Measurements from ENCODE around the gene B4GALNT3.

The B4GALNT3 gene

DNA sequence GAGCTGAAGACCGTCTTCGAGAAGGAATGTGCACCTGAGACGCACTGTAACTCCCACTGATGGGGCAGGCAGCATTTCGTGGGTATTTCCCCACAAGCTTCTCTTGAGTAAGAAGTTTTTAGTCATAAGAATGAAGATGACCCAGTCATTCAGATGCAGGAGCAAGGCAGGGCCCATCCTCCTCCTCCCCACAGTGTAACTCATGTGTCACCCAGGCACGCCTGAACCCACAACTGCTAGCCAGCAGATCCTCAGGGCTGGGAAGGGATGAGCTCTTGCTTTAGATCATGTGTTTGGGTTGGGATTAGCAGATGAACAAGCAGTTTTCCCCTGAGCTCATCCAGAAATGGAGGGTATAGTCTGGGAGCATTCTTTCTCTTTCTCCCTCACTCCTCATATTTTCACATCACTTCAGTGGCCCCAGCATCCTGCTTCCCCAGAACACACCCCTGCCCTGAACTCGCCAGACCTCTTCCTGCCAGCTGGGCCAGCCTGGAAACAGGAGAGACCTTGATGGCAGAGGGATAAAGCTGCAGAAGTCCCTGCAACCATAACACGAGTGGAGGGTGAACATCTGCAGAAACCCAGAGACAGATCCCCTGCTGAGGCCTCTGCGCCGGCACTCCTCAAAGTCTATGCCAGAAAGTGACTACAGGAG is 73.3 kb downstream of the B4GALNT3 start:
- Mint-ChIP-seq H3K36me3 (peaks cover 5% of the 10 kb centered on the region), H3K27ac (no peak overlapping the region), H3K4me1 (no peaks in the 10 kb centered on the region), H3K27me3 (peaks cover 13% of the 10 kb centered on the region), H3K9me3 (peaks cover 9% of the 10 kb centered on the region), H3K4me3 (no peak overlapping the region)
- ATAC-seq, result no peak

DNA sequence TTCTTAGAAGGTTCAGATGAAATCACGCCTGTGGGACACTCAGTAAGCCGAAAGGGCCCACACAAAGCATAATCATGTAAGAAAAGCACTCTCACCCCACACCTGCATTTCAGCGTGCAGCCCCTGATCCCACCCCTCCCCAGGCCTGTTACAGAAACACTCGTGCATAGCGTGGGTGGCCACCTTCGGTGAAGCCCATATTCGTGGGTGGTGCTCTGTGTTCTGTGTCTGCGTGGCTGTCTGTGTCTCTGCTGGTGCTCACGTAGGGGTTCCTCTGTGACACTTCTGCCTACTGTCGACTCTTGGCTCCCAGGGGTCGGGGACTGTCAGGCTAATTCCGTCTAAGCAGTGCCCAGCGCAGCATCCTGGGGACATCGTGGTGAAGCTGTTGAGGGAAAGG is 74.0 kb downstream of the B4GALNT3 start:
- H3K36me3 Mint-ChIP-seq, result peaks cover 5% of the 10 kb centered on the region
- no peaks in the 10 kb centered on the region for H3K4me1 Mint-ChIP-seq
- ATAC-seq, result no peak
- peaks cover 11% of the 10 kb centered on the region for H3K27me3 Mint-ChIP-seq
- peaks cover 9% of the 10 kb centered on the region for H3K9me3 Mint-ChIP-seq
- no peak overlapping the region for H3K27ac Mint-ChIP-seq
- no peak overlapping the region for H3K4me3 Mint-ChIP-seq

DNA sequence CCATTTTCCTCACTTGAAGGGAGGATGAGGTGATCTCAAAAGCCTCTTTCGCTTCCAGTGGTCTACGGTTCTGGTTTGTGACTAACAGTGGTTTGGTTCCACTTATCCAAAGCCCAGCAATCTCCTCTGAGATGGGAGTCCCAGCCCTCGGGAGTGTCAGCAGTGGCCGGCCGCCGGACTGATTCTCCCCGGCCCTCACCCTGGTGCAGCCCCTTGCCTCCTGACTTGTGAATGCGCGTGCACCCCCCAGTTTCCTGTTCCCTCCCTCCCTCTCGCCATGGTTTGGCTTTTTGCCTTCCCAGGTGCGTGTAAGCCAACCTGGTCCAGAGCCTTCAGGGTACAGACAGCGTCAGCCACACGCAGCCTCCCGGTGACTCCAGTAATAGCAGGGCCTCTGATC is 74.5 kb downstream of the B4GALNT3 start:
- H3K27ac Mint-ChIP-seq, result no peak overlapping the region
- H3K4me3 Mint-ChIP-seq, result no peak overlapping the region
- H3K4me1 Mint-ChIP-seq, result no peaks in the 10 kb centered on the region
- peaks cover 5% of the 10 kb centered on the region for H3K36me3 Mint-ChIP-seq
- ATAC-seq, result no peak
- H3K9me3 Mint-ChIP-seq, result peaks cover 9% of the 10 kb centered on the region
- peaks cover 16% of the 10 kb centered on the region for H3K27me3 Mint-ChIP-seq

DNA sequence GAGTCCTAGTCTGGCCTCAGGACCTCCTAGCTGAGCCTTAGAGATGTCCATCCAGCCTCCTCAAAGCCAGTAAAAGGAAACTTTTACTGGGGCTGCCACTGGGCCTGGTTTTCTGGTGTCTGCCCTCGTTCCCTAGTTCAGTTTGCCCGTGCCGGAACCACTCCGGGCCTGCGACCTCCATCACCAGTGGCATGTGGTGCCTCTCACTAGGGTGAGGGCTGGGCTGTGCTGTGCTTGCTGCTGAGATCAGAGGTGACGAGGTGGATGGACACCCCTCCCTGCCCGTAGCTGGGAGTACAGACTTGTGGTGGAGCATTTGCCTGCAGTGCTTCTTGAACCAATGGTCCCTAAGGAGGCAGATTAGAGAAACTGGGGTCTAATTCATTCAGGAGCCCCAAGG is 75.7 kb downstream of the B4GALNT3 start:
- H3K4me3 Mint-ChIP-seq, result no peak overlapping the region
- peaks cover 5% of the 10 kb centered on the region for H3K36me3 Mint-ChIP-seq
- H3K27ac Mint-ChIP-seq, result no peak overlapping the region
- no peaks in the 10 kb centered on the region for H3K4me1 Mint-ChIP-seq
- peaks cover 20% of the 10 kb centered on the region for H3K27me3 Mint-ChIP-seq
- H3K9me3 Mint-ChIP-seq, result peaks cover 9% of the 10 kb centered on the region
- ATAC-seq, result no peak

DNA sequence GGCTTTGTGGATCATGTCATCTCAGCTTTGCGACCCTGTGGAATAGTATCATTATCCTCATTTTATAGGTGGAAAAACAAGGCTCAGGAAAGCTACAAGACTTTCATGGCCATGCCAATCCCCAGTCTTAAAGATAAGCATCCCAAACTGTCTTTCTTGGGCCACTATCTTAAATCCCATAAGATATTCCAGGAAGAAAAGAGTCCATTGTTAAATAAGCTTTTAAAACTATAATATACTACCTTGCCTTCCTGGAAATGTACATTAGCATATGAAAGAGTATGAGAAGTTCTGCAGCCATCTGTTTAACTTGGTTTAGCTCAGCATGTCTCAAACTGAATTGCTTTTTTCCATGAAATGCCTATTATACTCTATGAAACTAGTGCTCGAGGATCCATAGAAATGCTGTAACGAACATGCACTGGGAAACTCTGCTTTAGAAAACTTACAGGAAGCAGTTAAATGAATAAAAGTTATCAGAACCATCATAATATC is 77.1 kb downstream of the B4GALNT3 start:
- H3K27me3 Mint-ChIP-seq, result peaks cover 22% of the 10 kb centered on the region
- H3K4me3 Mint-ChIP-seq, result no peak overlapping the region
- no peaks in the 10 kb centered on the region for H3K4me1 Mint-ChIP-seq
- H3K27ac Mint-ChIP-seq, result no peak overlapping the region
- peaks cover 5% of the 10 kb centered on the region for H3K36me3 Mint-ChIP-seq
- ATAC-seq, result no peak
- H3K9me3 Mint-ChIP-seq, result peaks cover 9% of the 10 kb centered on the region

DNA sequence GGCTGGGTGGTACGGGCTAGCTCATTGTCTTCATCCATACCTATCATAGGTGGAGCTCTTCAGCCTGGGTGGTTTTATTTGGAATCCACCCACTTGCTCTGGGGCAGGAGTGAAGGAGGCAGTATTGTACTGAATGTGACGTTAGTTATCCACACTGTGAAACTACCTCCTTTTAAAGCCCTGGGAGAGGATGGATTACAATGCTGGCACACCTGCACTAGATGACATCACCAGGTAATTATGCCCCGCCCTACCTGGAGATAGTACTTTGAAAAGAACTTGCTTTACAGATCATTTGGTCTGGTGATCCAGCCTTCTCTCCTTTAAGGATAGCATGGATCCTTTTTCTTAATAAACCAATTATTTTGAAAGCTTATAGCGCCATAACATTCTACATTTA is 78.0 kb downstream of the B4GALNT3 start:
- H3K9me3 Mint-ChIP-seq, result peaks cover under 1% of the 10 kb centered on the region
- no peak overlapping the region for H3K27ac Mint-ChIP-seq
- ATAC-seq, result no peak
- no peaks in the 10 kb centered on the region for H3K36me3 Mint-ChIP-seq
- peaks cover 31% of the 10 kb centered on the region for H3K27me3 Mint-ChIP-seq
- no peaks in the 10 kb centered on the region for H3K4me1 Mint-ChIP-seq
- no peak overlapping the region for H3K4me3 Mint-ChIP-seq

DNA sequence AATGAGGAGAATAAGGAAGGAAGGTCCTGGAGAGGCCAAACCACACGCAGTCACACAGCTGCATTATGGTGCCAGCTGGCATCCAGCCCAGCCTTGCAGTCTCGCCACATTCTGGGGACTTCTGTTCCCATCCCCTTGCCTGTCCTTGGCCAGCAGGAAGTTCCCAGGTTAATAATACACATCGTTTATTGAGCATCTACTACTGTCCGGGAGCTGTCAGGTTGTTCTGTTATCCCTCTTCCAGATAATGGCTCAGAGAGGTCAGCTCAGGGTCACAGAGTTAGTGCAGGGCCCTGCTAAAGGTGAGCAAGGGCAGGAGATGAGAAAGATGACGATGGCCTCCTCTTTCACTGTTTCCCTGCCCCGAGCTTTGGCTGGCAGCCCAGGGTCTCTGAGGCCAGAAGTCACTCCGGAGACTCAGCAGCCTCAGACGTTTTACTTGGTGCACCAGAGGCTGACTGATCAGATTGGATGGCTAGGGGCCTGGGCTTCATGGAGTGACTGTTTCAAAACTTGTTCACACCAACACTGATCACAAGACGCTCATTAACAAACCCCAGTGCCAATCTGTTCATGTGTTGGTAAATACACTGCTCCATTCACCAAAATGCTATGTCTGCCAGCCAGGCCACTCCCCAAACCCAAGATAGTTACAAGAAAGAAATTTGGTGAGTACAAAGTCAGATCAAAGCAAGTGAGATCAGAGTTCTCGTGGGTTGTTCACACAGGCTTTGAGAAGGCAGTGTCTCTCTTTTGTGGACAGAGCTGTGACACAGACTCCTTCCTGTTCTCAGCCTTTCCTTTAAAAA is 79.2 kb downstream of the B4GALNT3 start:
- no peak for ATAC-seq
- no peaks in the 10 kb centered on the region for H3K36me3 Mint-ChIP-seq

DNA sequence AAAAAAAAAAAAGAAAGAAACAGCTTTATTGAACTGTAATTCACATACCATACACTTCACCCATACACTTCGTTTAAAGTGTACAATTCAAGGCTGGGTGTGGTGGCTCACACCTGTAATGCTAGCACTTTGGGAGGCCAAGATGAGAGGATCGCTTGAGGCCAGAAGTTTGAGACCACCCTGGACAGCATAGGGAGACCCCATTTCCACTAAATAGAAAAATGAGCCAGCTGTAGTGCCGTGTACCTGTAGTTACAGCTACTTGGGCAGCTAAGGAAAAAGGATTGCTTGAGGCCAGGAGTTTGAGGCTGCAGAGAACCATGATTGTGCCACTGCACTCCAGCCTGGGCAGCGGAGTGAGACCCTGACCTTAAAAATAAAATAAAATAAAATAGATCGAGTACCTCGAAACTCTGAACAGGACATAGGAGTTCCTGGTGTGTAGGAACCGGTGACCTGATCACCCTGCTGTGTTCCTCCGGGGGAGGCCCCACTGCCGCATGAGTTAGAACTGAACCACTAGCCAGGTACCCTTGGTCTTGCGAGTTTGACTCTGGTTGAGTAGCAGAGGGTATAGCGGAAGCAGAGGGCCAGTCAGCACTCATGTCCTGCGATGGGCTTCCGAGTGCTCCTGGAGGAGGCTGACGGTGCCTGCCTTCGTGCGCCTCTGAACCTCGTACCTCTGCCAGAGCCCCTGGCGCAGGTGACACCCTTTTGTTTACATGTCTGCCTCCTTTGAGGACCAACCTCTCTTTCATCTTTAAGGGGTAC is 80.0 kb downstream of the B4GALNT3 start:
- no peak for ATAC-seq
- Mint-ChIP-seq H3K4me1 (no peaks in the 10 kb centered on the region), H3K27ac (no peak overlapping the region), H3K36me3 (no peaks in the 10 kb centered on the region), H3K4me3 (no peak overlapping the region), H3K9me3 (no peaks in the 10 kb centered on the region), H3K27me3 (peaks cover 46% of the 10 kb centered on the region)

More for the DNA sequence above, 79.2 kb downstream of the B4GALNT3 start:
- H3K27ac Mint-ChIP-seq, result no peak overlapping the region
- no peaks in the 10 kb centered on the region for H3K4me1 Mint-ChIP-seq
- no peak overlapping the region for H3K4me3 Mint-ChIP-seq
- H3K27me3 Mint-ChIP-seq, result peaks cover 39% of the 10 kb centered on the region
- H3K9me3 Mint-ChIP-seq, result no peaks in the 10 kb centered on the region

DNA sequence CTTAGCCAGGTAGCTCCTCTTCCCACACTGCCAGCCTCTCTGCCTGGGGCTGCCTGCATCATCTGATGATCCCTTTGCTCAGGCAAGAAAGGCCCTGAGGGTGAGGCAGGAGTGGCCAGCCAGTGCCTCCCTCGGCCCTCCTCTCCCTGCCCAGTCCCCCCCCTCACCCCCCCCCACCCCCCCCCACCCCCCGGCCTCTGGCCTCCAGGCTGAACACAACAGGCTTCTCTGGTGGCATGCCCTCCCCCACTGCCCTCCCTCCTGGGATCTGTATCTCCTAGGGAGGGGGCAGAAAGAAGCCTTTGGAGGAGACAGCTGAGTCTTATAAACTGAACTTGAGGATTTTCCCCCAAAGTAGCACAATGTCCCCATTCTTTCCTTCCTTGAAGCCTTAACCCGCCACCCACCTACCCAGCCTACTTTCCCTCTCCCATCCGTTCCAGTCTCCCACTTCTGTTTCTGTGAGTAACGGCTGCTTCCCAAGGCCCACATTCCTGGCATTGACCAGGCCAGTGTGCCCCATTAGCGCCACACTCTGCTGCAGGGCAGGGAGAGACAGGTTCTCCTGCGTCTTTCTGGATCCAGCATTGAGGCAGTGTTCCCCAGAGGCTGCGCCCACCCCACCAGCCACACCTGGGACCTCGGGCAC is 82.1 kb downstream of the B4GALNT3 start:
- H3K27ac Mint-ChIP-seq, result no peak overlapping the region
- peaks cover 56% of the 10 kb centered on the region for H3K27me3 Mint-ChIP-seq
- H3K9me3 Mint-ChIP-seq, result no peaks in the 10 kb centered on the region
- no peak overlapping the region for H3K4me3 Mint-ChIP-seq
- H3K4me1 Mint-ChIP-seq, result peaks cover 7% of the 10 kb centered on the region
- no peaks in the 10 kb centered on the region for H3K36me3 Mint-ChIP-seq
- ATAC-seq, result no peak

DNA sequence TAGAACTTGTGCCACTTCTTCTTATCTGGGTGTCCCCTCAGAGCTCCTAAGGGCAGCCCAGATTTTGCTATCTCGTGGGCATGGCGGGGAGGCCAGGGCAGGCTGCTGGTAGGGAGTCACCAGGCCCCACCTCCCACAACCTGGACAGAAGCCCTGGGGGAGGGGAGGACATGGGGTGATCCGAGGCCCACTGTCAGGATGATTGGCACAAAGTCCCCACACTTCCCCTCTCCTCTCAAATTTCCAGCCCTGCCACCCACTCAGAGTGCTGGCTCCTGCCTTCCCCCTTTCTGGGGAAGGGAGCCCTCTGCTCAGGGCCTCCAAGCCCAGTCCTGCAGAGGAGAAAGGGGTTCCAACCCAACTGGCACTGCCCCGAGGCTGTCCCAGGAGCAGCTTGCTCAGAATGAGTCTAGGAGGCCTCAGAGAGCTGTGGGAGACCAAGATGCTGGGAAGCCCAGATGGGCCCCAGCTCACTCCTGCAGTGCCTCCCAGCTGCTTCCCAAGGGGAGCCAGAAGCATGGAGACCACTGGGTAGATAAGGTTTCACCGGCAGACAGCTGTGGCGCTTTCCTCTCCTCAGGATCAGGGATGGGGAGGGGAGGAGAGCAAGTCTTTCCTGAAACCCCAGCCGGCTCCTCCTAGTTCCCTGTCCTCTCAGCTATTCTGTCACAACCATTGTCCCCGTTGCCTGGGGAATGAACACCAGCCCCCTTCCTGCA is 82.8 kb downstream of the B4GALNT3 start:
- peaks cover 62% of the 10 kb centered on the region for H3K27me3 Mint-ChIP-seq
- ATAC-seq, result no peak
- no peaks in the 10 kb centered on the region for H3K9me3 Mint-ChIP-seq
- H3K36me3 Mint-ChIP-seq, result no peaks in the 10 kb centered on the region
- H3K4me1 Mint-ChIP-seq, result peaks cover 12% of the 10 kb centered on the region
- no peak overlapping the region for H3K4me3 Mint-ChIP-seq
- H3K27ac Mint-ChIP-seq, result no peak overlapping the region

DNA sequence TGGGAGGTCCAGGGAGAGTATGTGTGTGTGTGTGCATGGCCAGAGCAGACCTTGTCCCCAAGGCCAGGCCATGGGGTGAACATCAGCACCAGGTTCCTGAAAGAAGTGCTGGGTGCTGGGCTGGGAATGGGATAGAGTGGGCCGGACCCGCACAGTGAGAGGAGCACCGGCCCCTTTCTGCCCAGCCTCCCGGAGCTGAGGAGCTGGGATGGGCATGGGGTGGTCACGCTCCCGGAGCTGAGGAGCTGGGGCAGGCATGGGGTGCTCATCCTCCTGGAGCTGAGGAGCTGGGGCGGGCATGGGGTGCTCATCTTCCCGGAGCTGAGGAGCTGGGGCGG is 83.3 kb downstream of the B4GALNT3 start:
- Mint-ChIP-seq H3K36me3 (no peaks in the 10 kb centered on the region), H3K27me3 (peaks cover 67% of the 10 kb centered on the region), H3K4me1 (peaks cover 12% of the 10 kb centered on the region), H3K27ac (no peak overlapping the region), H3K9me3 (no peaks in the 10 kb centered on the region), H3K4me3 (no peak overlapping the region)
- no peak for ATAC-seq

DNA sequence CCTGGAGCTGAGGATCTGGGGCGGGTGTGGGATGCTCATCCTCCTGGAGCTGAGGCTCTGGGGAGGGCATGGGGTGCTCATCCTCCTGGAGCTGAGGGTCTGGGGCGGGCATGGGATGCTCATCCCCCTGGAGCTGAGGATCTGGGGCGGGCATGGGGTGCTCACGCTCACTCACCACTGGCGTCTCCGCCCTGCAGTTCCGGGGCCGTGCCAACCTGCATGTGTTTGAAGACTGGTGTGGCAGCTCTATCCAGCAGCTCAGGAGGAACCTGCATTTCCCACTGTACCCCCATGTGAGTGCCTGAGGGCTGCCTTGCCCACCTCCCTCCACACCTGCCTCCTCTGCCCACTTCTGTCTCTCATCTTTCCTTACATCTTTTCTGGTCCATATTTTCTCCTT is 84.4 kb downstream of the B4GALNT3 start:
- peaks cover 12% of the 10 kb centered on the region for H3K4me1 Mint-ChIP-seq
- no peaks in the 10 kb centered on the region for H3K36me3 Mint-ChIP-seq
- H3K27ac Mint-ChIP-seq, result no peak overlapping the region
- H3K4me3 Mint-ChIP-seq, result no peak overlapping the region
- no peak for ATAC-seq
- no peaks in the 10 kb centered on the region for H3K9me3 Mint-ChIP-seq
- peaks cover 67% of the 10 kb centered on the region for H3K27me3 Mint-ChIP-seq

DNA sequence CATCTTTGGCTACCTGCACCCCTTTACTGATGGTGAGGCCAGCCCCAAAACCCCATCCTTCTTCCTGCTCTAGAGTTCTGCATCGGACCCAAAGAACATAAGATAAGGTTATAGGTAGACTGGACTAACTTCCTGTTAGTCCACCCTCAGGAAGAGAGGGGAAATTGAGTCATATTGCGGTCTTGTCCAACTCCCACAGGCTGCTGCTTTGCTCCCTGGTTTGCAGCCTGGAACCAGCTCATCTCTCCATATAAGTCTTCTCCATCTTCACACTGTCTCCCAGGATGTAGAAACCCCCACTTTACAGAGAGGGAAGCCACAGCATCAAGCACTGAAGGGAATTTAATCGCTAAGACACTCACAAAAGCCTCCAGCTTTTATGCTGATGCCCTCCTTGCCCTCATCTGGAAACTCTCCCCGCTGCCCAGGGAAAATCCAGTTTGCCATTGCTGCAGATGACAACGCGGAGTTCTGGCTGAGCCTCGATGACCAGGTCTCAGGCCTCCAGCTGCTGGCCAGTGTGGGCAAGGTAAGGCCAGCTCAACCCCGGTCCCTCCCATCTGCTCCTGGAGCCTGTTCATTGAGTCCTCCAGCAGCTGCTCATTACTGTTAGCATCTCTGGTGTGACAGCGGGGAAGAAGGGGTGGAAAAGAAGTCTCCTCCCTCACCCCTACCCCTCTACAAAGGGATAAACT is 85.3 kb downstream of the B4GALNT3 start:
- ATAC-seq, result no peak
- no peak overlapping the region for H3K4me3 Mint-ChIP-seq
- H3K9me3 Mint-ChIP-seq, result no peaks in the 10 kb centered on the region
- H3K36me3 Mint-ChIP-seq, result no peaks in the 10 kb centered on the region
- H3K27ac Mint-ChIP-seq, result no peak overlapping the region
- H3K4me1 Mint-ChIP-seq, result peaks cover 12% of the 10 kb centered on the region
- H3K27me3 Mint-ChIP-seq, result peaks cover 71% of the 10 kb centered on the region

DNA sequence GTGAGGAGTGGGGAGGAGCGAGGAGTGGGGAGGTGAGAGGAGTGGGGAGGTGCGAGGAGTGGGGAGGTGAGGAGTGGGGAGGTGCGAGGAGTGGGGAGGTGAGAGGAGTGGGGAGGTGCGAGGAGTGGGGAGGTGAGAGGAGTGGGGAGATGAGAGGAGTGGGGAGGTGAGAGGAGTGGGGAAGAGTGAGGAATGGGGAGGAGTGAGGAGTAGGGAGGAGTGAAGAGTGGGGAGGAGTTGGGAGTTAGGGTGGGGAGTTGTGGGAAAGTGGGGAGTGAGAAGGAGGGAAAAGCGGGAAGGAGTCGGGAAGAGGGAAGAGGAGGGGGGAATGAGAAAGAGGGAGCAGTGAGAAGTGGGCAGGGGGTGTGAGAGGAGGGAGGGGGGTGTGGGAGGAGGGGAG is 86.1 kb downstream of the B4GALNT3 start:
- Mint-ChIP-seq H3K27me3 (peaks cover 76% of the 10 kb centered on the region), H3K4me3 (no peak overlapping the region), H3K9me3 (no peaks in the 10 kb centered on the region), H3K36me3 (no peaks in the 10 kb centered on the region), H3K4me1 (peaks cover 12% of the 10 kb centered on the region), H3K27ac (no peak overlapping the region)
- ATAC-seq, result no peak
